HG03039 (cell line): Measurements from ENCODE around the gene SPDYC.
"Not testable (repeated sequence)": the region's sequence is repeated elsewhere in the genome, so short reads cannot be mapped to it uniquely, and the experiment has no call there.

Experiments
- ATAC-seq: cut with Tn5 transposase; IDR thresholded peaks from one replicate; pipeline ENCODE4 v1.9.1; 2021; ENCODE audit warnings: mild to moderate bottlenecking, moderate library complexity; ENCODE audit not compliant: unreplicated experiment

SPDYC gene

GRCh38 chr11:65166893-65167292 lies 3.1 kb upstream of the SPDYC start:
- ATAC-seq, result no peak

- no peak for ATAC-seq
Observed at GRCh38 chr11:65167656-65168055, 2.4 kb upstream of the SPDYC start.

GRCh38 chr11:65169164-65169641 lies 830 bp upstream of the SPDYC start:
- no peak for ATAC-seq

- ATAC-seq, result no peak
Observed at GRCh38 chr11:65172600-65172999, 2.6 kb downstream of the SPDYC start.

GRCh38 chr11:65174571-65175010 lies 4.6 kb downstream of the SPDYC start:
- not testable (repeated sequence) for ATAC-seq

GRCh38 chr11:65180877-65181568 lies 11.0 kb downstream of the SPDYC start:
- ATAC-seq, result peak; percentile 40

- peak; percentile 44 for ATAC-seq
Observed at GRCh38 chr11:65181569-65182257, 11.7 kb downstream of the SPDYC start, which contains the start of gene CAPN1. Gene CAPN1, plus strand, starts transcription at chr11:65181928. Its CDS starts 774 bp downstream, at chr11:65182702.

- ATAC-seq, result no peak
Observed at GRCh38 chr11:65182258-65183170, 12.5 kb downstream of the SPDYC start.

- no peak for ATAC-seq
Observed at GRCh38 chr11:65183201-65183891, 13.3 kb downstream of the SPDYC start.

- ATAC-seq, result no peak
Observed at GRCh38 chr11:65184146-65184545, 14.1 kb downstream of the SPDYC start.

GRCh38 chr11:65185171-65185570 lies 15.1 kb downstream of the SPDYC start:
- no peak for ATAC-seq

- no peak for ATAC-seq
Observed at GRCh38 chr11:65185869-65186341, 15.9 kb downstream of the SPDYC start.

GRCh38 chr11:65186701-65187100 lies 16.7 kb downstream of the SPDYC start:
- no peak for ATAC-seq

GRCh38 chr11:65187146-65187675 lies 17.2 kb downstream of the SPDYC start:
- no peak for ATAC-seq

GRCh38 chr11:65187971-65188461 lies 18.0 kb downstream of the SPDYC start:
- ATAC-seq, result no peak

GRCh38 chr11:65188486-65188885 lies 18.5 kb downstream of the SPDYC start:
- ATAC-seq, result no peak

GRCh38 chr11:65189191-65189590 lies 19.2 kb downstream of the SPDYC start:
- ATAC-seq, result no peak

- ATAC-seq, result no peak
Observed at GRCh38 chr11:65194564-65194963, 24.5 kb downstream of the SPDYC start.

GRCh38 chr11:65204143-65204542 lies 34.1 kb downstream of the SPDYC start:
- no peak for ATAC-seq
